ENCODE measurements around the gene MAGI1. TPM values are rescaled to one million over a fixed set of nuclear protein-coding genes. Genes with fewer than 3 reads are reported as not detected.
"Not testable (repeated sequence)": the region's sequence is repeated elsewhere in the genome, so short reads cannot be mapped to it uniquely, and the experiment has no call there.

MAGI1 gene
- total RNA-seq, 3 donors from 2014 or later = 22.1 to 94.4 (median 70.5) TPM

- Histone ChIP-seq H3K36me3 (no peaks in the 10 kb centered on the region), H3K27ac (no peak overlapping the region), H3K4me3 (no peak overlapping the region), H3K4me1 (no peaks in the 10 kb centered on the region), H3K27me3 (no peaks in the 10 kb centered on the region), H3K9me3 (no peaks in the 10 kb centered on the region)
- no peak for TF ChIP-seq CTCF (IDR thresholded peaks at IDR 0.05)
- TF ChIP-seq POLR2AphosphoS5 (IDR thresholded peaks at IDR 0.05) = no peak
- TF ChIP-seq POLR2A (IDR thresholded peaks at IDR 0.05) = no peak
- no peak for DNase-seq (ENCODE audit: low spot score in 2 of 2)
- intact Hi-C loops (cut with DNase I; ENCODE audit: low total_unique reads) = no loop called here
These were observed 9.3 kb upstream of the MAGI1 start for GRCh38 chr3:66048051-66048395.

- Histone ChIP-seq H3K4me1 (no peaks in the 10 kb centered on the region), H3K36me3 (no peaks in the 10 kb centered on the region), H3K27ac (no peak overlapping the region), H3K27me3 (no peaks in the 10 kb centered on the region), H3K9me3 (no peaks in the 10 kb centered on the region), H3K4me3 (no peak overlapping the region)
- TF ChIP-seq POLR2A (IDR thresholded peaks at IDR 0.05) = no peak
- TF ChIP-seq POLR2AphosphoS5 (IDR thresholded peaks at IDR 0.05) = no peak
- no peak for TF ChIP-seq CTCF (IDR thresholded peaks at IDR 0.05)
- no peak for DNase-seq (ENCODE audit: low spot score in 2 of 2)
- intact Hi-C loops (cut with DNase I; ENCODE audit: low total_unique reads) = no loop called here
These were observed 8.8 kb upstream of the MAGI1 start for GRCh38 chr3:66047311-66048050.

- H3K4me3 ChIP-seq; H3K4me1 ChIP-seq; H3K27ac ChIP-seq; H3K27me3 ChIP-seq; intact Hi-C loops (cut with DNase I; ENCODE audit: low total_unique reads); H3K9me3 ChIP-seq; DNase-seq (ENCODE audit: low spot score in 2 of 2); H3K36me3 ChIP-seq: not testable (repeated sequence)
These were observed 7.6 kb upstream of the MAGI1 start for GRCh38 chr3:66046321-66046720.

GRCh38 chr3:66041828-66042227 lies 3.1 kb upstream of the MAGI1 start:
- Histone ChIP-seq H3K9me3 (no peaks in the 10 kb centered on the region), H3K4me1 (no peaks in the 10 kb centered on the region), H3K27me3 (no peaks in the 10 kb centered on the region), H3K36me3 (no peaks in the 10 kb centered on the region), H3K4me3 (no peak overlapping the region), H3K27ac (no peak overlapping the region)
- DNase-seq (ENCODE audit: low spot score in 2 of 2) = no peak
- TF ChIP-seq POLR2A (IDR thresholded peaks at IDR 0.05) = no peak
- intact Hi-C loops (cut with DNase I; ENCODE audit: low total_unique reads) = no loop called here

GRCh38 chr3:66041116-66041515 lies 2.4 kb upstream of the MAGI1 start:
- Histone ChIP-seq H3K9me3 (no peaks in the 10 kb centered on the region), H3K27me3 (no peaks in the 10 kb centered on the region), H3K27ac (no peak overlapping the region), H3K4me3 (no peak overlapping the region), H3K4me1 (peaks cover 0 to 1% of the 10 kb centered on the region in 2 donors), H3K36me3 (no peaks in the 10 kb centered on the region)
- DNase-seq (ENCODE audit: low spot score in 2 of 2) = no peak
- TF ChIP-seq POLR2A (IDR thresholded peaks at IDR 0.05) (no peak), POLR2AphosphoS5 (IDR thresholded peaks at IDR 0.05) (no peak)
- intact Hi-C loops (cut with DNase I; ENCODE audit: low total_unique reads) = no loop called here

GRCh38 chr3:66039590-66039887 lies 821 bp upstream of the MAGI1 start:
- no peaks in the 10 kb centered on the region for H3K9me3 ChIP-seq
- DNase-seq (ENCODE audit: low spot score in 2 of 2) = no peak
- TF ChIP-seq CTCF (IDR thresholded peaks at IDR 0.05) (no peak), POLR2A (IDR thresholded peaks at IDR 0.05) (no peak), POLR2AphosphoS5 (IDR thresholded peaks at IDR 0.05) (no peak)

GRCh38 chr3:66038384-66038725 lies 363 bp downstream of the MAGI1 start:
- Histone ChIP-seq H3K9me3 (no peaks in the 10 kb centered on the region), H3K27ac (peak overlapping the region; percentile 94 to 97), H3K4me1 (peaks cover 0 to 13% of the 10 kb centered on the region in 2 donors), H3K27me3 (no peaks in the 10 kb centered on the region), H3K36me3 (no peaks in the 10 kb centered on the region), H3K4me3 (peak overlapping the region; percentile 70 to 82 (median 75))
- intact Hi-C loops (cut with DNase I; ENCODE audit: low total_unique reads) = no loop called here
- no peak for DNase-seq (ENCODE audit: low spot score in 2 of 2)
- no peak for TF ChIP-seq POLR2AphosphoS5 (IDR thresholded peaks at IDR 0.05)
- TF ChIP-seq CTCF (IDR thresholded peaks at IDR 0.05) = no peak
- TF ChIP-seq POLR2A (IDR thresholded peaks at IDR 0.05) = no peak

More at GRCh38 chr3:66039590-66039887, 821 bp upstream of the MAGI1 start:
- Histone ChIP-seq H3K27me3 (no peaks in the 10 kb centered on the region), H3K36me3 (no peaks in the 10 kb centered on the region), H3K27ac (peak overlapping the region; percentile 94 to 97), H3K4me1 (peaks cover 0 to 13% of the 10 kb centered on the region in 2 donors), H3K4me3 (peak overlapping the region; percentile 70 to 82 (median 75))
- intact Hi-C loops (cut with DNase I; ENCODE audit: low total_unique reads) = no loop called here

Measured in breast epithelium (tissue), 4 donors.